Adrenal gland (tissue), 5 donors: ENCODE measurements around the gene TENT4B.

Experiments
- CTCF ChIP-seq, 6 experiments: fragments of 450-650 bp in 4 of 6; fragments of 200-600 bp in 2 of 6; sonication (generic) in 1 of 6; IDR thresholded peaks; 1 replicate in 5 of 6; 2 replicates in 1 of 6; pipeline versions ENCODE4 v1.5.1 to v1.8.0; 2016 to 2021; ENCODE audit warnings: antibody characterized with exemption in 6 of 6, mild to moderate bottlenecking in 2 of 6, moderate library complexity in 1 of 6
- POLR2A ChIP-seq, 2 donors: fragments of 450-650 bp; IDR thresholded peaks; one replicate each; pipeline ENCODE4 v1.6.1; 2017; ENCODE audit warnings: antibody characterized with exemption in 2 of 2, mild to moderate bottlenecking in 2 of 2, moderate library complexity in 1 of 2
- donor health status: DM: no; HTN: no; CAD: no.

- TF ChIP-seq POLR2A (IDR thresholded peaks at IDR 0.05) = no peak
- TF ChIP-seq CTCF (IDR thresholded peaks at IDR 0.05) = no peak
Observed at GRCh38 chr16:50256604-50257003, 103.5 kb downstream of the TENT4B start.
